Stomach (tissue), 9 donors: ENCODE measurements around the gene PIP5K1B. TPM values are rescaled to one million over a fixed set of nuclear protein-coding genes. Genes with fewer than 3 reads are reported as not detected.

Experiments used
- DNase-seq, 2 donors: peaks; one replicate each; pipeline versions ENCODE4 v3.0.0 to v3.0.0-alpha.2; 2013 to 2019
- H3K27ac ChIP-seq, 5 donors: fragments of 200-600 bp in 4 of 5; sonication (generic) in 4 of 5; one replicate each; pipeline ENCODE4 v1.5.1; 2013 to 2019; ENCODE audit warnings: mild to moderate bottlenecking in 1 of 5, moderate library complexity in 1 of 5
- H3K27me3 ChIP-seq, 3 donors: fragments of 200-600 bp; sonication (generic); one replicate each; pipeline ENCODE4 v1.5.1; 2017 to 2019; ENCODE audit warnings: mixed run types in 1 of 3
- H3K36me3 ChIP-seq, 4 donors: fragments of 200-600 bp; sonication (generic); 1 replicate in 3 of 4; 2 replicates in 1 of 4; pipeline ENCODE4 v1.5.1; 2016 to 2019
- H3K4me1 ChIP-seq, 4 donors: fragments of 200-600 bp; sonication (generic); one replicate each; pipeline ENCODE4 v1.5.1; 2016 to 2019
- H3K4me3 ChIP-seq, 4 donors: fragments of 200-600 bp; sonication (generic) in 3 of 4; one replicate each; pipeline ENCODE4 v1.5.1; 2016 to 2019; ENCODE audit warnings: mild to moderate bottlenecking in 1 of 4
- H3K9me3 ChIP-seq, 4 donors: fragments of 200-600 bp; sonication (generic); one replicate each; pipeline ENCODE4 v1.5.1; 2016 to 2019
- CTCF ChIP-seq, 7 experiments: fragments of 450-650 bp in 4 of 7; fragments of 200-600 bp in 3 of 7; sonication (generic) in 3 of 7; IDR thresholded peaks; one replicate each; pipeline ENCODE4 v1.5.1; 2016 to 2019; ENCODE audit warnings: antibody characterized with exemption in 7 of 7, control low read depth in 2 of 7, mild to moderate bottlenecking in 1 of 7
- EP300 ChIP-seq: sonication (generic); formaldehyde crosslinking; IDR thresholded peaks from one replicate; pipeline ENCODE4 v1.6.1; 2017; ENCODE audit warnings: antibody characterized with exemption
- POLR2A ChIP-seq, 4 donors: fragments of 450-650 bp; IDR thresholded peaks; one replicate each; pipeline ENCODE4 v1.6.1; 2016; ENCODE audit warnings: antibody characterized with exemption in 4 of 4, control low read depth in 2 of 4, mild to moderate bottlenecking in 1 of 4, moderate library complexity in 1 of 4
- POLR2AphosphoS5 ChIP-seq, 3 donors: sonication (generic); formaldehyde crosslinking; IDR thresholded peaks; one replicate each; pipeline ENCODE4 v1.6.1; 2016; ENCODE audit warnings: antibody characterized with exemption in 3 of 3
- WGBS, 5 donors: extraction: QIAGEN DNeasy Blood & Tissue Kit in 3 of 5; methylation state at CpG; one replicate each; pipeline versions ENCODE4 v1.1.5 to v1.1.7; 2013 to 2018; 5-methylcytosine and 5-hydroxymethylcytosine counted together
- intact Hi-C: fragments of 100-400 bp; cut with DNase I; formaldehyde crosslinking; loops from one replicate; pipeline ENCODE4 v1.15.1; 2023; ENCODE audit warnings: low total_unique reads
- polyA plus RNA-seq, 3 donors: library from polyadenylated mRNA; stranded (reverse); fragments of 200-250 nt; gene quantifications; one replicate each; pipeline ENCODE4 v1.2.3, GENCODE V29; 2013
- total RNA-seq, 5 donors: library from RNA; depleted of rRNA; stranded (reverse); fragments of >200 nt; gene quantifications; one replicate each; pipeline versions ENCODE4 v1.1.0 to v1.2.3, GENCODE V29; 2014 to 2016
- donor health status: healthy with polysubstance abuse.
- donor health status: Bipolar disorder and iron deficiency.
- donor health status: healthy.

Gene PIP5K1B
- total and polyA plus RNA-seq, 8 donors, result 2.3 to 33.8 (median 16.6) TPM

GRCh38 chr9:68710111-68710471 lies 5.1 kb downstream of the PIP5K1B start:
- peaks cover 9 to 45% (median 24%) of the 10 kb centered on the region in 4 donors for H3K4me1 ChIP-seq
- no peaks in the 10 kb centered on the region for H3K36me3 ChIP-seq
- intact Hi-C loops, result no loop called here
- TF ChIP-seq POLR2AphosphoS5 (IDR thresholded peaks at IDR 0.05) (no peak), EP300 (no peak), CTCF (IDR thresholded peaks at IDR 0.05) (no peak), POLR2A (IDR thresholded peaks at IDR 0.05) (no peak)
- peaks cover 0 to 39% (median 0%) of the 10 kb centered on the region in 3 donors for H3K27me3 ChIP-seq
- H3K4me3 ChIP-seq, result no peak overlapping the region
- H3K27ac ChIP-seq, result peak overlapping the region in 3 of 5 donors; percentile 15 to 70 (median 36)
- no peaks in the 10 kb centered on the region for H3K9me3 ChIP-seq
- no peak for DNase-seq
- WGBS, 5 donors, result 14 to 45% (median 37%) methylated on average over 1 of the region's 1 CpG

DNA sequence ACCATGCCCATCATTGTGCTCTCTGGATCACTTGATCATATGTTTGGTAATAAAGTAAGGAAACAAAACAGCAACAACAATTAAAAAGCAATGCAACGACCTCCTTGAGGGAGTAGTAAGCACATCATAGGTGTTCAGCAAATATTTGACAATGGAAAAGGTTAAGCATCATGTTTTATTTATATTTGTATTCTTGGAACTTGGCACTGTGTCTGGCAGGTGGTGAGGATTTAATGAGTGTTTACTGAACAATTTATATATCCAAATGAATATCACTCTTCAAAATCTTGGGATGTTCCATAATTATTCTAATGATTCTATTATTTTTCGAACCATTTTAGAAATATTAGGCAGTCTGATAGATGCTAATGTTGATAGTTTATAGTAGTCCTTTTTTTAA lies 6.2 kb downstream of the PIP5K1B start:
- Histone ChIP-seq H3K9me3 (no peaks in the 10 kb centered on the region), H3K4me1 (peaks cover 6 to 48% (median 19%) of the 10 kb centered on the region in 4 donors), H3K36me3 (no peaks in the 10 kb centered on the region), H3K4me3 (no peak overlapping the region), H3K27ac (no peak overlapping the region), H3K27me3 (peaks cover 0 to 28% (median 0%) of the 10 kb centered on the region in 3 donors)
- WGBS, 5 donors, result 51 to 60% (median 57%) methylated on average over 2 of the region's 2 CpGs
- intact Hi-C loops, result no loop called here
- TF ChIP-seq POLR2A (IDR thresholded peaks at IDR 0.05), result no peak
- no peak for DNase-seq

GRCh38 chr9:68711932-68712331 lies 6.9 kb downstream of the PIP5K1B start:
- Histone ChIP-seq H3K4me1 (peaks cover 3 to 43% (median 17%) of the 10 kb centered on the region in 4 donors), H3K4me3 (no peak overlapping the region), H3K36me3 (no peaks in the 10 kb centered on the region), H3K27ac (no peak overlapping the region), H3K27me3 (peaks cover 0 to 23% (median 0%) of the 10 kb centered on the region in 3 donors), H3K9me3 (no peaks in the 10 kb centered on the region)
- WGBS, 5 donors, result 85 to 89% (median 88%) methylated on average over 5 of the region's 5 CpGs
- TF ChIP-seq CTCF (IDR thresholded peaks at IDR 0.05) (no peak), POLR2A (IDR thresholded peaks at IDR 0.05) (no peak), POLR2AphosphoS5 (IDR thresholded peaks at IDR 0.05) (no peak), EP300 (no peak)
- intact Hi-C loops, result no loop called here
- DNase-seq, result no peak

GRCh38 chr9:68714416-68715180 lies 9.6 kb downstream of the PIP5K1B start:
- intact Hi-C loops, result no loop called here
- no peaks in the 10 kb centered on the region for H3K9me3 ChIP-seq
- no peak overlapping the region for H3K4me3 ChIP-seq
- peak; percentile 45 to 67 for DNase-seq
- WGBS, 5 donors, result 53 to 69% (median 60%) methylated on average over 4 of the region's 4 CpGs
- peaks cover 4 to 49% (median 15%) of the 10 kb centered on the region in 4 donors for H3K4me1 ChIP-seq
- TF ChIP-seq POLR2AphosphoS5 (IDR thresholded peaks at IDR 0.05) (peak in 2 of 3 donors; percentile 56), POLR2A (IDR thresholded peaks at IDR 0.05) (no peak)
- H3K27me3 ChIP-seq, result peaks cover 0 to 3% (median 0%) of the 10 kb centered on the region in 3 donors
- no peaks in the 10 kb centered on the region for H3K36me3 ChIP-seq
- H3K27ac ChIP-seq, result peak overlapping the region; percentile 64 to 87 (median 78)

GRCh38 chr9:68715181-68715456 lies 10.1 kb downstream of the PIP5K1B start:
- TF ChIP-seq POLR2AphosphoS5 (IDR thresholded peaks at IDR 0.05) (no peak), CTCF (IDR thresholded peaks at IDR 0.05) (no peak), POLR2A (IDR thresholded peaks at IDR 0.05) (no peak), EP300 (no peak)
- Histone ChIP-seq H3K27ac (peak overlapping the region; percentile 64 to 87 (median 78)), H3K4me3 (no peak overlapping the region), H3K9me3 (no peaks in the 10 kb centered on the region), H3K36me3 (no peaks in the 10 kb centered on the region), H3K27me3 (no peaks in the 10 kb centered on the region), H3K4me1 (peaks cover 6 to 54% (median 17%) of the 10 kb centered on the region in 4 donors)
- intact Hi-C loops, result no loop called here
- WGBS, 5 donors, result 45 to 83% (median 67%) methylated on average over 2 of the region's 2 CpGs
- no peak for DNase-seq
